ENCODE measurements around the gene FNBP1.

DNA sequence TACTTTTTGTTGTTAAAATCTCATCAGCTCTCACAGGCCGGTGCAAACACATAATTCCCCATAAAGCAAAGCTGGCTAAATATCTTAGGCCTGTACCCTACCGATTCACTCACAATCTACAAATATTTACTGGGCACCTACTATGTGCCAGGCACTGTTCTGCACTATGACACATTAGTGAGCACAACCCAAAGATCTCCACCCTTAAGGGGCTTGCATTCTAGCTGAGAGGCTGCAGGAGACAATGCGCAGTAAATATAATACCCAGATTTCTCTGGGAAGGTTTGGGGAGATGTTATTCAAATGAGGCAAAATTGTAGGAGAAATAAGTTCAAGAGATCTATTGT is 53.7 kb downstream of the FNBP1 start:
- TF ChIP-seq, protein P1, sequence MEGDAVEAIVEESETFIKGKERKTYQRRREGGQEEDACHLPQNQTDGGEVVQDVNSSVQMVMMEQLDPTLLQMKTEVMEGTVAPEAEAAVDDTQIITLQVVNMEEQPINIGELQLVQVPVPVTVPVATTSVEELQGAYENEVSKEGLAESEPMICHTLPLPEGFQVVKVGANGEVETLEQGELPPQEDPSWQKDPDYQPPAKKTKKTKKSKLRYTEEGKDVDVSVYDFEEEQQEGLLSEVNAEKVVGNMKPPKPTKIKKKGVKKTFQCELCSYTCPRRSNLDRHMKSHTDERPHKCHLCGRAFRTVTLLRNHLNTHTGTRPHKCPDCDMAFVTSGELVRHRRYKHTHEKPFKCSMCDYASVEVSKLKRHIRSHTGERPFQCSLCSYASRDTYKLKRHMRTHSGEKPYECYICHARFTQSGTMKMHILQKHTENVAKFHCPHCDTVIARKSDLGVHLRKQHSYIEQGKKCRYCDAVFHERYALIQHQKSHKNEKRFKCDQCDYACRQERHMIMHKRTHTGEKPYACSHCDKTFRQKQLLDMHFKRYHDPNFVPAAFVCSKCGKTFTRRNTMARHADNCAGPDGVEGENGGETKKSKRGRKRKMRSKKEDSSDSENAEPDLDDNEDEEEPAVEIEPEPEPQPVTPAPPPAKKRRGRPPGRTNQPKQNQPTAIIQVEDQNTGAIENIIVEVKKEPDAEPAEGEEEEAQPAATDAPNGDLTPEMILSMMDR (IDR thresholded peaks at IDR 0.05): no peak
- no peak for TF ChIP-seq EZH2 (IDR thresholded peaks at IDR 0.05; ENCODE audit: borderline replicate concordance, insufficient read depth, low read depth, low read length, poor library complexity, severe bottlenecking)

Data from B cell (primary cell).